Stimulated activated CD8-positive, alpha-beta memory T cell treated with anti-CD3 and anti-CD28 coated beads, Interleukin-12 subunit alpha, Interleukin-12 subunit beta, amount 100 ng/mL, for 24 hours (primary cell): ENCODE measurements around the gene OSR1.
"Not testable (repeated sequence)": the region's sequence is repeated elsewhere in the genome, so short reads cannot be mapped to it uniquely, and the experiment has no call there.

Source experiments
- DNase-seq: peaks from one replicate; pipeline ENCODE4 v3.0.0-alpha.2; 2020; ENCODE audit errors: extremely low read depth

The OSR1 gene

GRCh38 chr2:19332503-19332902 lies 25.9 kb downstream of the OSR1 start:
- DNase-seq, result no peak

- no peak for DNase-seq
Measured at GRCh38 chr2:19331450-19331849, 27.0 kb downstream of the OSR1 start.

GRCh38 chr2:19330436-19330835 lies 28.0 kb downstream of the OSR1 start:
- DNase-seq, result no peak

GRCh38 chr2:19329445-19329844 lies 29.0 kb downstream of the OSR1 start:
- DNase-seq, result no peak

GRCh38 chr2:19327496-19327895 lies 30.9 kb downstream of the OSR1 start:
- no peak for DNase-seq

GRCh38 chr2:19321946-19322345 lies 36.5 kb downstream of the OSR1 start:
- no peak for DNase-seq

- no peak for DNase-seq
Measured at GRCh38 chr2:19320813-19321212, 37.6 kb downstream of the OSR1 start.

GRCh38 chr2:19319698-19320097 lies 38.7 kb downstream of the OSR1 start:
- DNase-seq, result no peak

- DNase-seq, result no peak
Measured at GRCh38 chr2:19319064-19319463, 39.4 kb downstream of the OSR1 start.

- DNase-seq, result no peak
Measured at GRCh38 chr2:19313553-19313952, 44.9 kb downstream of the OSR1 start.

- no peak for DNase-seq
Measured at GRCh38 chr2:19312949-19313348, 45.5 kb downstream of the OSR1 start.

GRCh38 chr2:19306065-19306464 lies 52.4 kb downstream of the OSR1 start:
- DNase-seq, result not testable (repeated sequence)

GRCh38 chr2:19305400-19306055 lies 52.9 kb downstream of the OSR1 start:
- DNase-seq, result not testable (repeated sequence)

GRCh38 chr2:19301706-19302105 lies 56.7 kb downstream of the OSR1 start:
- DNase-seq, result no peak
